Inflammatory macrophage (primary cell): ENCODE measurements around the gene CEACAM3.
"Not testable (repeated sequence)": the region's sequence is repeated elsewhere in the genome, so short reads cannot be mapped to it uniquely, and the experiment has no call there.

Source experiments
- DNase-seq, 2 donors: peaks; one replicate each; pipeline ENCODE4 v3.0.0-alpha.2; 2020 to 2022
- total RNA-seq, 18 experiments: gene quantifications; one replicate each; lab custom pipeline; 2026; ENCODE audit warnings: mixed read lengths in 6 of 18, inconsistent platforms in 2 of 18; lab: John Stamatoyannopoulos, UW

The CEACAM3 gene
- 0 to 0.40 (median 0.18) reads per million in 18 experiments for total RNA-seq

GRCh38 chr19:41796362-41796761 lies at the start of gene CEACAM3:
TSS of gene CEACAM3 (plus strand) at chr19:41796587. CDS start at chr19:41796678, 91 bp downstream.
- DNase-seq = peak; percentile 32 to 50

- peak; percentile 55 to 71 for DNase-seq
These were observed 49.7 kb upstream of the CEACAM3 start for GRCh38 chr19:41746593-41747227.

DNA sequence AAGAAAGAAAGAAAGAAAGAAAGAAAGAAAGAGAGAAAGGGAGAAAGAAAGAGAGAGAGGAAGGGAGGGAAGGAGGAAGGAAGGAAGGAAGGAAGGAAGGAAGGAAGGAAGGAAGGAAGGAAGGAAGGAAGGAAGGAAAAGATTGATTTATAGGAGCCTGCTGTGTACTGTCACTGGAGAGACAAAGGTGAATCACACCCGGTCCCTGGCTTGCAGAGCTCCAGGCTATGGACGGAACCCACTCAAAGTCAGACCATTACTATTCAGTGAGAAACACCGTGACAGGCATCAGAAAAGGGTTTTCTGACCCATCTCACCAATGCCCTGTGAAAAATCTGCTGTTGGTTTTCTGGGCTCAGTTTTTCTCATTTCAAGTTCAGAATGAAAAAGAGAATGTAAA lies 48.4 kb upstream of the CEACAM3 start:
- DNase-seq = no peak

DNA sequence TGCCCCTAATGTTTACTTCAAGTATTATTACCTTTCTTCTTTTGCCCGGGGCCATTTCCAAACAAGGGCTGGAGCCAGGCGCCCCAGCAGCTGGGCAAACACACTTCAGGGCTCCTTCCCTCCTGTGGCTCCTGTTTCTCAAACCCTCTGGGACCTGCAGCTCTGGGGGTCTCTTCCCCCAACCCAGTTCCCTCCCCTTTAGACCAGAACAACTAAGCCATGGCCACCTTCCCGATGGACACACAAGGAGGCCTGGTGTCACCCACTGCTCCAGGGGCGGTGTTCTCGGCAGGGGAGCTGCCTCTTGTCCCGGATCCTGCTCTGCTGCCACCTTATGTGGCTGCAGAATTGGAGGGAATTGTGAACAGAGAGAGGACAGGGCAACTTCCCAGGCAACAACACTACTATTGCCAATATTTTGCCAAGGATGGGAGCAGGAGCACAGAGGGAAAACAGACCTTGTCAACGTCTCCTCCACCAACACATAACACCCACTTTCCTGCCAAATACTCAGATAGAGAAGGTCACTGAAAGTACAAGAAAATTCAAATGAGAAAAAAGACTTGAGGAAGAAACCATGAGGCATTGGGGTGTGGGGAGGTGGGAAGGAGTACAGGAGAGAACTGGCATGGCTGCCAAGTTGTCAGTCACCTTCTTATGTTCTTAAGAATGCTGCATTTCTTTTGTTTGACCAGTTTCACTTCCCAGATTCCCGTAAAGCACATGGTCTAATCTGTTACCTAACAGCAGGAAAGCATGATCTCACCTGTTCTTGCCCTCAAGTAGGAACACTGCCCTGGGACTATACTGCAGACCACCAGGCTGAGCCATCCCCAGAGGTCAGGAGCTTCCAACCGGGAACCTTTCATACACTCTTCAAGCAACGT lies 45.9 kb upstream of the CEACAM3 start:
- DNase-seq = peak; percentile 5 to 34

- peak; percentile 67 to 73 for DNase-seq
These were observed 43.2 kb upstream of the CEACAM3 start for GRCh38 chr19:41753159-41753558.

- DNase-seq = peak; percentile 66 to 67
These were observed 42.4 kb upstream of the CEACAM3 start for GRCh38 chr19:41753936-41754529.

DNA sequence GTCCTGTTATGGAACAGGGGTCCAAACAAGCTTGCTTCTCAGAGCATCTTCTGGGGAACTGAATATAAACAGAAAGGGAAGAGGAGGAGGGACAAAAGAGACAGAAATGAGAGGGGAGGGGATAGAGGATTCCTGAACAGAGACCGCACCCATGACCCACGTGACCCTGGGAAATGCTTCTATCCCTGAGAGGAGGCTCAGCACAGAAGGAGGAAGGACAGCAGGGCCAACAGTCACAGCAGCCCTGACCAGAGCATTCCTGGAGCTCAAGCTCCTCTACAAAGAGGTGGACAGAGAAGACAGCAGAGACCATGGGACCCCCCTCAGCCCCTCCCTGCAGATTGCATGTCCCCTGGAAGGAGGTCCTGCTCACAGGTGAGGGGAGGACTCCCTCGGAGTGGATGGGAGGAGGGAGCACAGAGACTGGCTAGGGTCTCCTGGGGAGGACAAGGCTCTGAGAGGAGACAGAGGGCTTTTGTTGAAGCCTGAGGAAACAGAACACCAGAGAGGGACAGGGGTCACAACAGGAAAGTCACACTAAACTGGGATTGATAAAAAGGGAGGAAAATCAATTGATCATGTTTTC lies 41.0 kb upstream of the CEACAM3 start, which contains the start of gene CEACAM6:
Gene CEACAM6 (plus strand): TSS at position 203 of the 586 bp plus-strand sequence. CDS start 109 bp downstream, at position 312.
- peak; percentile 17 to 45 for DNase-seq

DNA sequence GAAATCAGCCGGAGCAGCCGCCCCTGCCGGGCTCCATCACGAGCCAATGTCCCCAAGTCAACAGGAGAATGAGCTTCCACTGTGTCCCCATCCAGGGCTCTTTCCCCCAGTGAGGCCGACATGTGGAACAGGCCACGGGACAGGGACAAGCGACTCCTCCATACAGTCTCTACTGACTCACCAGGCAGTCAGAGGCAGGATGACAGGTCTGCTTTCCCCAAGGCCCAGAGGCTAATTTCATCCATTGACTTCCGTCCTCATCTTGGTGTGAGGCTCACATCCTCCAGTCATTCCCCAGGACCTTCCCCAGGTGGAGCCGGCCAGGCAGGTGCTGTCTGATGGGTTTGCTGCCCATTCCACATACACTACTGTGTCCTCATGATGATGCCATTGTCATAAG lies 37.5 kb upstream of the CEACAM3 start:
- no peak for DNase-seq

GRCh38 chr19:41767115-41767514 lies 29.3 kb upstream of the CEACAM3 start:
- no peak for DNase-seq

- not testable (repeated sequence) for DNase-seq
These were observed 28.3 kb upstream of the CEACAM3 start for GRCh38 chr19:41768105-41768504.

DNA sequence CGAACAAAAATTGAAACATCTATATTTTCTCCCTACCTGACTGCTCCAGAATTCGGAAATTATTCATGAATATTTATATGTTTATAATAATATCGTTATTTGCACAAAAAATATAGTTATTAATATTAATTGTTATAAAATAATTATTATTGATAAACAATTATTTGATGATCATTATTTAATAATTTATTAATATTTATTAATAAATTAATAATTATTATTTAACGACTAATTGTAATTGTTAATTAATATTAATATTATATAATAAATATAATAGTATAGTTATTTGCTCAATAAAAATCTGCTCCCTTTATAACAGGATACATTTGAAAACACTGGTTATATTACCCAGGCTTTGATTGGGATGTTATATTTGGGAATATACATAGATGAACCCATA lies 26.8 kb upstream of the CEACAM3 start:
- no peak for DNase-seq

GRCh38 chr19:41771410-41771809 lies 25.0 kb upstream of the CEACAM3 start:
- DNase-seq = no peak

- DNase-seq = no peak
These were observed 21.8 kb upstream of the CEACAM3 start for GRCh38 chr19:41774515-41774980.

DNA sequence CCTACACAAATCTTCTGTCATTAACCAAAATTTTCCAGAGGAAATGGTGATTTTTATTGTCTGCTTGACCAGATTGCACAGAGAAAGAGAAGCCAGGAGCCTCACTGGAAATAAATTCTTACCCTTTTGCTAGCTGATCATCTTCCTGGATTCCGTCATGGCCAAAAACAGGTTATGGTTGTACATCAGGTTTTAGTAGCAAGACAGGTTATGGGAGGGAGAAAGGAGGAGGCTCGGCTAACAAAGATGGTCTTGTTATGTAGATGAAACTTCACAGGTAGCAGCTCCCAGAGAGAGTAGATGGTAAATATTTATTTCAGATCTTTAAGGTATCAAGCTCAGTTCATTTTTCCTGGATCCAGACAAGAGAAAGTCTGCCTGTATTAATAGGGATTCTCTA lies 19.7 kb upstream of the CEACAM3 start:
- no peak for DNase-seq

DNA sequence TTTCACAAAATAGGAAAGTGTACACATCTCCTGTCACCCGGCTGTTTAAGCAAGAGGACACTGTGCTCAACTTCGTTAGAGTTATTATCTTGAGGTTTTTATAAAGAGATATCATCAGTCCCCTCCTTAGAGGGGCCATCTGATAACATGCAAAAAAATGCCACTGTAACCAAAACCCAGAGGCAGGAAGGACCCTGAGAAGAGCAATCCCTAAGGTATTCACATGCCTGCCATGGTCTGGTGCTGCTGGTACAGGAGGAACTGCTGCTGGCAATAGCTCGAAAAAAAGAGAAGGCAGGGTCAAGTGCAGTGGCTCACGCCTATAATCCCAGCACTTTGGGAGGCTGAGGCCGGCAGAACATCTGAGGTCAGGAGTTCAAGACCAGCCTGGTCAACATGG lies 12.8 kb upstream of the CEACAM3 start:
- DNase-seq = no peak

DNA sequence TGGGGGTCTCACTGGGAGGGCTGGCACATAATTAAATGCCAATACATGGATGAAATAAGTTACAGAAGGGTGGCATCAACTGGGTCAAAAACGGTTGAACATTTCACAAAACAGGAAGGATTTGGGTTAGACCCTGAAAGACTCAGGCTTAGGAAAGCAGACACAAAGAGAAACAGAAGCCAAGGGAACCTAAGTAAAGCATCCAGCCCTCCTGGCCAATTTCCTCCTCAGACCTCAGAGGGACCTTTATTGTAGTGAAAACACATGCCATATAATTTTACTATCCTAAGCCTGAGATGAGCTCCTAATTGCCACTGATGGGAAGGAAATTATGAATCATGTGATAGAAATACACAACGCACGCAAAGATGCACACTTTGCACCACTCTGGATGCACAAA lies 12.1 kb upstream of the CEACAM3 start:
- DNase-seq = no peak

DNA sequence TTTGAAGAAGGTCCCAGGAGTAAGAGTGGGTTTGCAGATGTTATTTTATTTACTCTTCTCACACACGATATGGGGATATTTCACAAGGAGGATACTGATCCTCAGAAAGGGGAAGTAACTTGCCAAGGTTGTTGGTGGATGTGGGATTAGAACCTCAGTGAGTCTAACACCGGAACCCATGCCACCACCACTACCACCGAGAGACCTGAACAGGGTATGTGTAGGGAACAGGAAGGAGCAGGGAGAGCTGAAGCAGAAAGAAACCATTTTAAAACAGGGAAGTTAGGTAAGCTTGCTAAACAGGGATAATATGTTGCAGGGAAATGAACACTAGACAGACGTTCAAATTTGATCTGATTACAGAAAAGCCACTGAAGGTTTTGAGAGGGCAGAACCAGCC lies 11.6 kb upstream of the CEACAM3 start:
- peak; percentile 46 to 63 for DNase-seq

DNA sequence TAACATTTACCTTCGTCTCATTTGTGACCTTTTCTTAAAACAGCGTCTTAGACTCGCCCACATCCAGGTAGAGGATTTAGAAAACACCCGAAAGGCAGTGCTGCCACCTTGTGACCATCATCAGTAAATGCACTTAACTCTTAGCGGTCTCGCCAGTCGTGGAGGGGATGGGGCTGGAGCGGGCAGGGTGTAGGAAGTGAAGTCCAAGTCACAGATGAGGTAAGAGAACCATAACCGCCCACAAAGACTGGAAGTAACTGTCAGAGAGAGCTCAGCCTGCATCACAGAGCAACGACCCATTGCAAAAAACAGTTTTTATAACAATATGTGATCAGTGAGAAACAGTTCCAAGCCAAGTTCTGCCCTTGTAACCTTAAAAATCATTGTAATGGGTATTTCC lies 10.7 kb upstream of the CEACAM3 start:
- DNase-seq = peak; percentile 87 to 88

DNA sequence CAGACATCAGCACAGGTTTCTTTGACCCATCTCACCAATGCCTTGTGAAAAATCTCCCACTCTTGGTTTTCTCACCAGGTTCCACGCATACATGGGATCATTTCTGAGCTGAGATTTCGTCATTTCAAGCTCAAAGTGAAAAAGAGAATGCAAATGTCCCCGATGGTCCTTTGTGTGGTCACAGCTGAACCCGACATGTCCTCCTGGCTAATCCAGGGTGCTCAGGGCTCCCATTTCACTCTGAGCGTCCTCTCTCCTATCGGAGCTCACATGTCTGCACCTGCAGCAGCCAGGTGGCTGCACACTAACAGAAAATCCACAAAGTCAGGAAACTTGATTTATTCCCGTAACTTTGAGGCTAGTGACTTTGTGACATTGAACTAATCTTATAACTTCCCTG lies 9.3 kb upstream of the CEACAM3 start:
- DNase-seq = no peak

GRCh38 chr19:41788518-41788917 lies 7.9 kb upstream of the CEACAM3 start:
- not testable (repeated sequence) for DNase-seq

DNA sequence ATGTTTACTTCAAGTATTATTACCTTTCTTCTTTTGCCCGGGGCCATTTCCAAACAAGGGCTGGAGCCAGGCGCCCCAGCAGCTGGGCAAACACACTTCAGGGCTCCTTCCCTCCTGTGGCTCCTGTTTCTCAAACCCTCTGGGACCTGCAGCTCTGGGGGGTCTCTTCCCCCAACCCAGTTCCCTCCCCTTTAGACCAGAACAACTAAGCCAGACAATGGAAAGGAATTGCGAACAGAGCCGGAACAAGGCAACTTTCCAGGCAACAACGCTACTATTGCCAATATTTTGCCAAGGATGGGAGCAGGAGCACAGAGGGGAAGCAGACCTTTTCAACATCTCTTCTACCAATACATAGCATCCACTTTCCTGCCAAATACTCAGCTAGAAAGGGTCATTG lies 7.3 kb upstream of the CEACAM3 start:
- not testable (repeated sequence) for DNase-seq

DNA sequence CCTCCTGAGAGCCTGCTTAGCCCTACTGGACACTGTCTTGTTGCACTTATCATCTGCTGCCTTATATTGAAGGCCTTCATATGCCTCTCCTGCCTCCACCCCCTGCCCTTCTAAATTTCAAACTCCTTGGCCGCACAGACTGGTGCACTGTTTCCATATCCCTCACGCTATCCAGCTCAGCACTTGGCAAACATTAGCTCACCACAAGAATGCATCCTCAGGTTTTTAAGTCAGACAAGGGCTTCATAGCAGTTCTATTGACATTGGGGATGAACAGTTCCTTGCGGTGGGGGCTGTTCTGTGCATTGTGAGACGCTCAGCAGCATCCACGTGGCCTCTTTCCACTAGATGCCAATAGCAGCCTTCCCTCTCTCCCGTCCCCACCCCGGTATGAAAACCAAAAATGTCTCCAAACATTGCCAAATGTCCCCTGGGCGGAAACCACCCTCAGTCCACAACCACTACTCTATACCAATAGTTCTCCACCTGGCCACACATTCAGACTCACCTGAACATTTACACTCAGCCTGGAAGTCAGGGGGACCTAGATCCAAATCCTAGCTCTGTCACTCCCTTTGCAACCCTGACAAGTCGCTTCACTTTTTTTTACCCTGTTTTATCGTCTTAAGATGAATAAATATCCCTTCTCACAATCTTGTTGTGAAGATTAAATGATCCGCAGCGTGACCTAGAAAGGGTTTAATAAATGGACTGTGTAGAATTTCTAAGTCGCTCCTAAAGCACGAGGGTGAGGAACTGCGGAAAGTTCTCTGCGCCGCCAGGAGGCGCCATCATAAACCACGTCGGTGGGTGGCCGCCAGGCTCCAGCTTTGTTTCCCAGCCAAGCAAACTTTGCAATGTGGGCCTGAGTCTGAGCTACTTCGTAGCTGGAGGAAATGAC lies 3.6 kb upstream of the CEACAM3 start:
- DNase-seq = peak; percentile 62 to 76
